GM18498 (cell line): ENCODE measurements around the gene APOOL.
"Not testable (repeated sequence)": the region's sequence is repeated elsewhere in the genome, so short reads cannot be mapped to it uniquely, and the experiment has no call there.

ENCODE experiments used
- ATAC-seq: cut with Tn5 transposase; IDR thresholded peaks from one replicate; pipeline ENCODE4 v1.9.1; 2021; ENCODE audit warnings: mild to moderate bottlenecking, moderate library complexity; ENCODE audit not compliant: unreplicated experiment

The APOOL gene

GRCh38 chrX:85077247-85077646 is 73.6 kb downstream of the APOOL start:
- not testable (repeated sequence) for ATAC-seq

- ATAC-seq: no peak
Observed at GRCh38 chrX:85084770-85085393, 81.2 kb downstream of the APOOL start.

GRCh38 chrX:85089321-85089840 is 85.7 kb downstream of the APOOL start:
- ATAC-seq: no peak

- no peak for ATAC-seq
Observed at GRCh38 chrX:85107407-85107806, 103.7 kb downstream of the APOOL start.

GRCh38 chrX:85108165-85108564 is 104.5 kb downstream of the APOOL start:
- no peak for ATAC-seq

GRCh38 chrX:85109235-85109634 is 105.6 kb downstream of the APOOL start:
- no peak for ATAC-seq

- ATAC-seq: no peak
Observed at GRCh38 chrX:85111347-85111746, 107.7 kb downstream of the APOOL start.

GRCh38 chrX:85112293-85112692 is 108.6 kb downstream of the APOOL start:
- ATAC-seq: no peak

DNA sequence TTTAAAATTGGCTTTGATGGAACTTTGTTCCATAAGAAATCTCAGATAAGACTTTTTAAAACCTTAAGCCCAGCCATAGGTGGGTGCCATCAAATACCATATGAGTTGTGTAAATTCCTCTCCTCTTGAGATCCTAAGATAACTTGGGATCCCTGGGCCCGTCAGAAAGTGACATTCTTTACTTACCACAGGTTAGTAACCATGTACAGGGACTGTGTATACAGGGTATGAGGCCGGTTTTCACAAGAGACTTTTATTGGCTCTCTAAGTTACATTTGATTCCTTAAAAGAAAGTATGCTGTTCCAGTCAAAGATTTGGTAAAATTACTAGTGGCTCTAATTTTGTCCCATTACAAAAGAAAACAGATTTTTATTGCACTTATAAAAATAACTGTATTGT is 110.1 kb downstream of the APOOL start:
- ATAC-seq: no peak

- ATAC-seq: no peak
Observed at GRCh38 chrX:85114171-85114570, 110.5 kb downstream of the APOOL start.

DNA sequence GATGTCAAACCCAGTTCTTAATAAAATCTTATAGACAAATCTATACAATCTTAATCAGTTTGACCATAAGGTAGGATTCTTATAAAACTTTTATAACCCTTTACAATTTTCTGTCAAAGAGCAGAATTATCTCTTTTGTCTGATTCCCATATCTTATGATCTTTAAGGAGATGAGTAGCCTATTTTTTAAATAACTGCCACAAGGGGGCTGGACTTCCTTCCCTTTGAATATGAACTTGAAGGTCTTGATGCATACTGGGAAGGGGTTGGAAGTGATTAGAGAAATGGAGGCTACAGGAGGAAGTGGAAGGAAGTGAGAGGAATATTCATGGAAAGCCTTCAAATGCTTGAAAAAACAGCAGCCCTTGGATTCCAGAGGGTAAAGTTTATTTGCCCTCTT is 111.1 kb downstream of the APOOL start:
- no peak for ATAC-seq

DNA sequence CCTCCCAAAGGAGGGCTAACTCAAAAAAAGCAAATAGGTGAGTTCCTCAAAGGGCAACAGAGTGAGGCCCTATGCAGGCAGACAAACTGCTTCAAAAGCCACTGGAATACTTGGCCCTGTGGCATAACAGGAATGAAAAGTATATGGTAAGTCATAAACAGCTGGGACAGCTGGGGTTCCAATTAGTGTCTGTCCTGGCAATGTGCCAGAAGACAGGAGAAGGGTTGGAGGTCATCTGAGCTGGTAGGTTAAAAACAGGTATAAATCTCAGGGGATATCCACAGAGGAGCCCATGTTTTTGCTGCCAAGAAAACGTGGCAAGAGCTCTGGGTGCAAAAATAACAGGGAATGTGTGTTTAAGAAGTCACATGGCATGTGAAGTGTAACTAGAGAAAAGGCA is 111.6 kb downstream of the APOOL start:
- ATAC-seq: no peak

GRCh38 chrX:85136409-85136808 is 132.7 kb downstream of the APOOL start:
- ATAC-seq: no peak

DNA sequence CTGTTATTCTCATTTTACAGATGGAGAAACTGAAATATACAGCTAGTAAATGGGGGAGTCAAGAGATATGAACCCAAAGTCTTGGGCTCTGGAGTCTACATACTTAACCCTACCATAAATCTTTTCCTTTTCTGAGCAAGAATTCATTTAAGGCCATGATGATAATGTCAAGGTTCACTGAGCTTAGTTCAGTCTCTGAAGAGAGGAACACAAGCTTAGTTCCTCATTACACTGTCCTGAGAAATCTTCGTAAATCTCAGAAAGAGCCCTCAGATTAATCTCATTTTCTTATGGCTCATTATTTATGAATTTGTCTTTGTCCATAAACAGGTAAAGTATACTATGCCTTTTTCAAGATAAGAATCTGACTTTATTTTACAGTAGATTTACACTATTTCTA is 135.7 kb downstream of the APOOL start:
- no peak for ATAC-seq

DNA sequence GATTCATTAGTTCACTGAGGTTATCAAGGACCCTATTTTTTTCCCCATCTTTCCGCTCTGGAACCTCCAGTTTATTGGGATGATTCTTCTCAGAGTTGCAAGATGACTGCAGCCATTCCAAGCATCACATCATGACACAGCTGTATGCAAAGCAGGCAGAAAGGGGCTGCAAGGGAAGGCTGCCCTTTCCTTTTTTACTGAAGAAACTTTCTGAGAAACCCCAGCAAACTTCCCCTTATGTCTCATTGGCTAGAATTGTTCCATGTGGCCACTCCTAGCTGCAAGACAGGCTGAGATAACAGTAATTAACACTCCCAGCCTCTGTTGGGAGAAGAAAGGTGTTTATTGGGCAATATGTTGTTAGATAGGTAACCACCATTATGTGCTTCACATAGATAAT is 137.3 kb downstream of the APOOL start:
- ATAC-seq: peak; percentile 64
